ENCODE results near the gene PPM1E. TPM values are rescaled to one million over a fixed set of nuclear protein-coding genes. Genes with fewer than 3 reads are reported as not detected.

Gene PPM1E
- total and polyA plus RNA-seq, 2 of the 4 experiments (the other 2 are of a cell fraction), result under 0.01 to 0.05 TPM

GRCh38 chr17:58936295-58936694 is 180.6 kb downstream of the PPM1E start:
- no peaks in the 10 kb centered on the region for H3K27me3 ChIP-seq (ENCODE audit: control insufficient read depth, insufficient read depth, low read length)

More at GRCh38 chr17:58936295-58936694, 180.6 kb downstream of the PPM1E start:
- Histone ChIP-seq H3K36me3 (ENCODE audit: control insufficient read depth, insufficient read depth, low read length) (no peaks in the 10 kb centered on the region), H3K4me2 (ENCODE audit: low read depth, low read length) (no peak overlapping the region), H3K4me3 (ENCODE audit: insufficient read depth, low read depth, low read length) (no peak overlapping the region), H2AFZ (replicated peaks; ENCODE audit: low read length, poor library complexity) (no peak overlapping the region), H4K91ac (ENCODE audit: insufficient read depth, low read depth, low read length) (no peak overlapping the region), H2AK9ac (replicated peaks; ENCODE audit: low read depth, low read length, poor library complexity) (no peak overlapping the region), H3K9me1 (ENCODE audit: insufficient read depth, low read length) (no peaks in the 10 kb centered on the region), H3K18ac (ENCODE audit: low read depth, low read length) (no peak overlapping the region), H3K56ac (ENCODE audit: extremely low read depth, insufficient read depth, low read length) (no peak overlapping the region), H3K79me1 (ENCODE audit: low read depth in 1 of 2, low read length in 2 of 2) (no peaks in the 10 kb centered on the region), H2BK15ac (ENCODE audit: low read depth, low read length) (no peak overlapping the region), H2BK20ac (ENCODE audit: low read depth, low read length) (no peak overlapping the region), H3K23ac (ENCODE audit: low read depth, low read length) (no peak overlapping the region), H2BK120ac (ENCODE audit: low read depth, low read length) (no peak overlapping the region), H4K8ac (ENCODE audit: low read depth in 2 of 2, low read length in 2 of 2) (no peak overlapping the region), H3K27ac (ENCODE audit: insufficient read depth, low read length) (no peak overlapping the region), H3K14ac (replicated peaks; ENCODE audit: low read depth, low read length) (no peak overlapping the region), H3K4ac (ENCODE audit: low read depth, low read length) (no peak overlapping the region), H2BK5ac (ENCODE audit: low read depth, low read length, poor library complexity, severe bottlenecking) (no peak overlapping the region), H3K4me1 (ENCODE audit: control insufficient read depth, insufficient read depth, low read length) (no peaks in the 10 kb centered on the region), H4K5ac (ENCODE audit: low read depth, low read length) (no peak overlapping the region), H3K9ac (ENCODE audit: low read depth, low read length) (no peak overlapping the region), H4K20me1 (ENCODE audit: insufficient read depth, low read length) (no peaks in the 10 kb centered on the region), H3K9me3 (ENCODE audit: control insufficient read depth, insufficient read depth, low read length) (no peaks in the 10 kb centered on the region), H2AK5ac (ENCODE audit: low read depth, low read length) (no peak overlapping the region)
- dilution Hi-C loops (cut with HindIII; ENCODE audit: low sequenced_read_pairs, unreplicated experiment), result no loop called here
- DNase-seq (no peak), ATAC-seq (ENCODE audit: low read depth) (no peak)
- BruUV-seq (replicated peaks), result no TSS peak
- in situ Hi-C loops (cut with MboI; ENCODE audit: low sequenced_read_pairs), result no loop called here
- ChIA-PET POLR2A (ENCODE audit: unreplicated experiment) (no interaction called here), CTCF (interaction anchor here (0.7 kb wide), 1 partner anchor 9 kb away, joined by 3 read pairs; no protein-coding TSS in a partner anchor)
- no CpG with 5 or more reads among the region's 3 CpGs for WGBS, 2 experiments (ENCODE audit: extremely low coverage in 2 of 2, insufficient read length in 1 of 2)
- TF ChIP-seq ELK1 (IDR thresholded peaks at IDR 0.05; ENCODE audit: borderline replicate concordance, low read depth, low read length) (no peak), CEBPB (IDR thresholded peaks at IDR 0.05; ENCODE audit: low read depth, low read length) (no peak), CTCF (conservative IDR thresholded peaks at IDR 0.05; ENCODE audit: low read depth, low read length) (no peak), MAFK (IDR thresholded peaks at IDR 0.05; ENCODE audit: low read depth, low read length) (no peak), USF2 (IDR thresholded peaks at IDR 0.05; ENCODE audit: low read depth, low read length) (no peak), RCOR1 (IDR thresholded peaks at IDR 0.05; ENCODE audit: insufficient replicate concordance, low read length) (no peak), CHD1 (IDR thresholded peaks at IDR 0.05; ENCODE audit: low read depth, low read length) (no peak), RFX5 (IDR thresholded peaks at IDR 0.05; ENCODE audit: low read depth, low read length) (no peak), MAZ (IDR thresholded peaks at IDR 0.05; ENCODE audit: borderline replicate concordance, low read depth, low read length) (no peak), BHLHE40 (IDR thresholded peaks at IDR 0.05; ENCODE audit: low read depth, low read length) (no peak), MXI1 (IDR thresholded peaks at IDR 0.05; ENCODE audit: borderline replicate concordance, low read depth, low read length) (no peak), RAD21 (IDR thresholded peaks at IDR 0.05; ENCODE audit: low read length) (no peak), POLR2A (IDR thresholded peaks at IDR 0.05; ENCODE audit: low read depth, low read length) (no peak), NFE2L2 (IDR thresholded peaks at IDR 0.05; ENCODE audit: low read depth, low read length) (no peak), SMC3 (IDR thresholded peaks at IDR 0.05; ENCODE audit: low read depth, low read length) (no peak), FOS (IDR thresholded peaks at IDR 0.05; ENCODE audit: low read depth, low read length) (no peak)
- intact Hi-C loops (cut with micrococcal nuclease), result no loop called here

Measured in IMR-90 (cell line).